K562 (cell line): Measurements from ENCODE around the gene LBH. TPM values are rescaled to one million over a fixed set of nuclear protein-coding genes. Genes with fewer than 3 reads are reported as not detected.

Source experiments
- CC2D1A ChIP-seq: fragments of 450-650 bp; IDR thresholded peaks from 2 replicates; pipeline ENCODE4 v1.6.1; 2017; ENCODE audit warnings: mild to moderate bottlenecking
- CREB3L1 ChIP-seq: fragments of 450-650 bp; IDR thresholded peaks from 2 replicates; pipeline ENCODE4 v1.6.1; 2014; ENCODE audit warnings: low read depth, mild to moderate bottlenecking, moderate library complexity, borderline replicate concordance
- GATAD2B ChIP-seq: fragments of 450-650 bp; IDR thresholded peaks from 2 replicates; pipeline ENCODE4 v1.6.1; 2017; ENCODE audit warnings: mild to moderate bottlenecking, borderline replicate concordance
- HDAC1 ChIP-seq, 2 experiments: fragments of 450-650 bp; IDR thresholded peaks; 2 replicates each; pipeline ENCODE4 v1.6.1; 2016 to 2017; ENCODE audit warnings: inconsistent platforms in 1 of 2, mild to moderate bottlenecking in 1 of 2, moderate library complexity in 1 of 2
- KHSRP ChIP-seq: fragments of 450-650 bp; IDR thresholded peaks from 2 replicates; pipeline ENCODE4 v1.6.1; 2017
- MBD2 ChIP-seq: sonication (generic); IDR thresholded peaks from 2 replicates; pipeline ENCODE4 v1.6.1; 2016; ENCODE audit warnings: low read depth, borderline replicate concordance
- POLR2AphosphoS2 ChIP-seq: IDR thresholded peaks from 2 replicates; pipeline ENCODE4 v1.6.1; 2012; ENCODE audit warnings: low read length, improper control_type of control experiment
- PREB ChIP-seq: sonication (generic); formaldehyde crosslinking; IDR thresholded peaks from 2 replicates; pipeline ENCODE4 v1.8.1; 2023; ENCODE audit warnings: mild to moderate bottlenecking, missing genetic modification reagents
- RBFOX2 ChIP-seq: fragments of 200-400 bp; formaldehyde crosslinking; IDR thresholded peaks from 2 replicates; pipeline ENCODE4 v1.6.1; 2017; ENCODE audit warnings: low read depth, mild to moderate bottlenecking, low read length, moderate library complexity
- RBM34 ChIP-seq: fragments of 200-400 bp; formaldehyde crosslinking; IDR thresholded peaks from 2 replicates; pipeline ENCODE4 v1.6.1; 2018; ENCODE audit warnings: low read length, borderline replicate concordance; ENCODE audit not compliant: insufficient read depth
- TEAD1 ChIP-seq, 2 experiments: fragments of 450-650 bp in 1 of 2; sonication (generic) in 1 of 2; formaldehyde crosslinking; IDR thresholded peaks; 2 replicates each; pipeline versions ENCODE4 v1.4.0 to v1.8.0; 2020 to 2022; ENCODE audit warnings: mild to moderate bottlenecking in 2 of 2, missing genetic modification reagents in 1 of 2
- ZBTB49 ChIP-seq: sonication (generic); formaldehyde crosslinking; IDR thresholded peaks from 2 replicates; pipeline ENCODE4 v1.8.0; 2022; ENCODE audit warnings: missing genetic modification reagents, mild to moderate bottlenecking, borderline replicate concordance
- ZNF174 ChIP-seq: fragments of 250-450 bp; sonication (Bioruptor Pico); IDR thresholded peaks from 2 replicates; pipeline ENCODE4 v1.4.0; 2020; ENCODE audit warnings: mild to moderate bottlenecking
- ZNF253 ChIP-seq: fragments of 250-450 bp; sonication (Bioruptor Pico); conservative IDR thresholded peaks from 2 replicates; pipeline ENCODE4 v1.6.1; 2021; ENCODE audit warnings: mild to moderate bottlenecking
- ZNF316 ChIP-seq: fragments of 450-650 bp; IDR thresholded peaks from 2 replicates; pipeline ENCODE4 v1.6.1; 2016
- polyA plus RNA-seq, 8 experiments: library from polyadenylated mRNA; depleted of rRNA in 4 of 8; stranded (reverse) in 5 of 8; unstranded in 3 of 8; fragments of >200 nt; fragmentation: Nextera tagmentation in 2 of 8; fragmentation: Illumina TruSeq in 1 of 8; extraction: Ambion mirVana in 2 of 8; extraction: Trizol in 1 of 8; gene quantifications; 2 replicates each; pipeline versions ENCODE4 v1.2.1 to v1.2.3, GENCODE V29; 2011 to 2014; ENCODE audit warnings: inconsistent platforms in 1 of 8, missing spikeins in 1 of 8
- total RNA-seq, 7 experiments: library from RNA; depleted of rRNA in 6 of 7; stranded (reverse); fragments of >200 nt in 6 of 7; fragmentation: Illumina TruSeq in 2 of 7; extraction: Trizol in 2 of 7; gene quantifications; 2 replicates each; pipeline versions ENCODE4 v1.2.1 to v1.2.3, GENCODE V29; 2011 to 2021; ENCODE audit warnings: low replicate concordance in 1 of 7
- TF ChIP-seq, protein P1 (sequence below), 2 experiments: IDR thresholded peaks; 2 replicates each; pipeline ENCODE4 v1.6.1; 2012; ENCODE audit warnings: improper control_type of control experiment in 2 of 2, low read depth in 2 of 2, low read length in 2 of 2, borderline replicate concordance in 1 of 2
- TF ChIP-seq, protein P2 (sequence below): sonication (generic); formaldehyde crosslinking; IDR thresholded peaks from 2 replicates; pipeline ENCODE4 v1.5.0; 2020; ENCODE audit warnings: missing genetic modification reagents

The LBH gene
- total and polyA plus RNA-seq, 9 of the 15 experiments (the other 6 are each of a cell fraction or from before 2014, with no cell fraction given): 3.1 to 13.4 (median 7.4) TPM

- TF ChIP-seq ZBTB49 (CRISPR knock-in tag) (no peak), HDAC1 (IDR thresholded peaks at IDR 0.05) (peak in 1 of 2 experiments; percentile 96; a peak in 3 of 4 replicates), ZNF316 (peak; percentile 96), ZNF174 (CRISPR knock-in tag) (no peak), ZNF253 (CRISPR knock-in tag) (no peak), CREB3L1 (no peak), CC2D1A (peak; percentile 72; the same call in 1 of the 2 replicates), TEAD1 (CRISPR knock-in tag; IDR thresholded peaks at IDR 0.05) (peak in 1 of 2 experiments; percentile 88; a peak in 2 of 4 replicates), RBFOX2 (peak; percentile 52), PREB (CRISPR knock-in tag) (no peak), POLR2AphosphoS2 (no peak), RBM34 (no peak), GATAD2B (peak; percentile 92), MBD2 (peak; percentile 85), KHSRP (no peak)
- TF ChIP-seq, protein P1, sequence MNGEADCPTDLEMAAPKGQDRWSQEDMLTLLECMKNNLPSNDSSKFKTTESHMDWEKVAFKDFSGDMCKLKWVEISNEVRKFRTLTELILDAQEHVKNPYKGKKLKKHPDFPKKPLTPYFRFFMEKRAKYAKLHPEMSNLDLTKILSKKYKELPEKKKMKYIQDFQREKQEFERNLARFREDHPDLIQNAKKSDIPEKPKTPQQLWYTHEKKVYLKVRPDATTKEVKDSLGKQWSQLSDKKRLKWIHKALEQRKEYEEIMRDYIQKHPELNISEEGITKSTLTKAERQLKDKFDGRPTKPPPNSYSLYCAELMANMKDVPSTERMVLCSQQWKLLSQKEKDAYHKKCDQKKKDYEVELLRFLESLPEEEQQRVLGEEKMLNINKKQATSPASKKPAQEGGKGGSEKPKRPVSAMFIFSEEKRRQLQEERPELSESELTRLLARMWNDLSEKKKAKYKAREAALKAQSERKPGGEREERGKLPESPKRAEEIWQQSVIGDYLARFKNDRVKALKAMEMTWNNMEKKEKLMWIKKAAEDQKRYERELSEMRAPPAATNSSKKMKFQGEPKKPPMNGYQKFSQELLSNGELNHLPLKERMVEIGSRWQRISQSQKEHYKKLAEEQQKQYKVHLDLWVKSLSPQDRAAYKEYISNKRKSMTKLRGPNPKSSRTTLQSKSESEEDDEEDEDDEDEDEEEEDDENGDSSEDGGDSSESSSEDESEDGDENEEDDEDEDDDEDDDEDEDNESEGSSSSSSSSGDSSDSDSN (IDR thresholded peaks at IDR 0.05; ENCODE audit: borderline replicate concordance in 1 of 2, low read depth in 2 of 2, low read length in 2 of 2): peak in 1 of 2 experiments; percentile 44; a peak in 1 of 4 replicates
- TF ChIP-seq, protein P2, sequence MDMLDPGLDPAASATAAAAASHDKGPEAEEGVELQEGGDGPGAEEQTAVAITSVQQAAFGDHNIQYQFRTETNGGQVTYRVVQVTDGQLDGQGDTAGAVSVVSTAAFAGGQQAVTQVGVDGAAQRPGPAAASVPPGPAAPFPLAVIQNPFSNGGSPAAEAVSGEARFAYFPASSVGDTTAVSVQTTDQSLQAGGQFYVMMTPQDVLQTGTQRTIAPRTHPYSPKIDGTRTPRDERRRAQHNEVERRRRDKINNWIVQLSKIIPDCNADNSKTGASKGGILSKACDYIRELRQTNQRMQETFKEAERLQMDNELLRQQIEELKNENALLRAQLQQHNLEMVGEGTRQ (CRISPR knock-in tag): no peak
Measured at GRCh38 chr2:30252723-30253701, 21.7 kb downstream of the LBH start (continued).
